Parathyroid adenoma (tissue), 2 donors: ENCODE measurements around the gene SLC9A3.
"Not testable (repeated sequence)": the region's sequence is repeated elsewhere in the genome, so short reads cannot be mapped to it uniquely, and the experiment has no call there.

Source experiments
- H2AFZ ChIP-seq: fragments of 300-600 bp; sonication (generic); one replicate; pipeline ENCODE4 v1.7.0; 2017; ENCODE audit warnings: antibody characterized with exemption, mild to moderate bottlenecking
- H3K27ac ChIP-seq: fragments of 300-600 bp; sonication (generic); one replicate; pipeline ENCODE4 v1.7.0; 2017
- H3K27me3 ChIP-seq: fragments of 300-600 bp; sonication (generic); one replicate; pipeline ENCODE4 v1.7.0; 2017; ENCODE audit warnings: low read length; ENCODE audit not compliant: control insufficient read depth, insufficient read depth
- H3K36me3 ChIP-seq: fragments of 300-600 bp; sonication (generic); one replicate; pipeline ENCODE4 v1.7.0; 2017; ENCODE audit warnings: low read length; ENCODE audit not compliant: control insufficient read depth, insufficient read depth
- H3K4me1 ChIP-seq: fragments of 300-600 bp; sonication (generic); one replicate; pipeline ENCODE4 v1.7.0; 2017; ENCODE audit warnings: control low read depth
- H3K4me2 ChIP-seq: fragments of 300-600 bp; sonication (generic); one replicate; pipeline ENCODE4 v1.7.0; 2017; ENCODE audit warnings: low read length
- H3K4me3 ChIP-seq: fragments of 300-600 bp; sonication (generic); one replicate; pipeline ENCODE4 v1.7.0; 2017; ENCODE audit warnings: low read depth, low read length
- H3K79me2 ChIP-seq: fragments of 300-600 bp; sonication (generic); one replicate; pipeline ENCODE4 v1.7.0; 2017; ENCODE audit warnings: control low read depth
- H3K9ac ChIP-seq: fragments of 300-600 bp; sonication (generic); one replicate; pipeline ENCODE4 v1.7.0; 2017; ENCODE audit warnings: mild to moderate bottlenecking
- H3K9me3 ChIP-seq: fragments of 300-600 bp; sonication (generic); one replicate; pipeline ENCODE4 v1.7.0; 2017; ENCODE audit warnings: low read length; ENCODE audit not compliant: control insufficient read depth
- TF ChIP-seq, protein P1 (sequence below): fragments of 300-600 bp; sonication (generic); IDR thresholded peaks from one replicate; pipeline ENCODE4 v1.7.0; 2017; ENCODE audit warnings: antibody characterized with exemption, mild to moderate bottlenecking
- donor health status: primary hyperparathyroidism.

SLC9A3 gene

DNA sequence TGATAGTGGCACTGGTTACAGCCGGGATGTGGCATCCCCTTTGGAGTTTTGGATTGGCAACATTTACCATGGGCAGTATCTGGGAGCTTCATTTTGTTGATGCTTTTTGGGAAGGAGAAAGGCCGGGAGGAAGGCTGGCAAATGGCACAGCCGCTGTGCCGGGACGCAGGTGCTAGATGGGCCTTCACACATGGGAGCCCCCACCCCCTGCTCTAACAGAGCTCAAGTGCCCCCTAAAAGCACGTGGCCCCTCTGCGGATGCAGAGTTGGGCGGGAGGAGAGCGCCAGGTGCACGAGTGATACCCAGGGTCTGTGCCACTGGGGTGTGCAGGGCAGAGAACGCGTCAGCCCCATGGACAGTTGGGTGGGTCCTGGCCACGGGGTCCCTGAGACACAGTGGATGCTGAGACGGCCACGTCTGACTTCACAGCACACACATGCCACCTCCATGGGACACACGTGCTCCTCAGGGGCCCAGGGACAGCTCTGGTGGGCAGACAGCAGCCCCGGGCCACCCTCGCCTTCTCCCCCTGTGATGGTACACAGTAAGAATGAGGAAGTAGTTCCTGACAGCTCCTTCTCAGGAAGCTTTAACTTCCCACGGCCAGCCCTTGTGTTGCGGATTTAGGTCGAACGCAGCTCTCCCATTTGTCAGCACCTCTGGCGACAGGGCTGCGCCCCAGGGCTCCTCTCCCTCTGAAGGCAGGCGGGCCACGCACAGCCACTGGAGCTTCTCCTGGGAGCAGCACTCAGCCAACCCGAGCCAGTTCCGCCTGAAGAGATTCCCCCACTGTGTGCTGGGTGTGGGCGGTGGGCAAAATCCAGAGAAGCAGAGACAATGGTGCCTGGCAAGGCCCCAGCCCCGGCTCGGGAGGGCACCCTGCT lies 10.8 kb downstream of the SLC9A3 start:
- TF ChIP-seq, protein P1, sequence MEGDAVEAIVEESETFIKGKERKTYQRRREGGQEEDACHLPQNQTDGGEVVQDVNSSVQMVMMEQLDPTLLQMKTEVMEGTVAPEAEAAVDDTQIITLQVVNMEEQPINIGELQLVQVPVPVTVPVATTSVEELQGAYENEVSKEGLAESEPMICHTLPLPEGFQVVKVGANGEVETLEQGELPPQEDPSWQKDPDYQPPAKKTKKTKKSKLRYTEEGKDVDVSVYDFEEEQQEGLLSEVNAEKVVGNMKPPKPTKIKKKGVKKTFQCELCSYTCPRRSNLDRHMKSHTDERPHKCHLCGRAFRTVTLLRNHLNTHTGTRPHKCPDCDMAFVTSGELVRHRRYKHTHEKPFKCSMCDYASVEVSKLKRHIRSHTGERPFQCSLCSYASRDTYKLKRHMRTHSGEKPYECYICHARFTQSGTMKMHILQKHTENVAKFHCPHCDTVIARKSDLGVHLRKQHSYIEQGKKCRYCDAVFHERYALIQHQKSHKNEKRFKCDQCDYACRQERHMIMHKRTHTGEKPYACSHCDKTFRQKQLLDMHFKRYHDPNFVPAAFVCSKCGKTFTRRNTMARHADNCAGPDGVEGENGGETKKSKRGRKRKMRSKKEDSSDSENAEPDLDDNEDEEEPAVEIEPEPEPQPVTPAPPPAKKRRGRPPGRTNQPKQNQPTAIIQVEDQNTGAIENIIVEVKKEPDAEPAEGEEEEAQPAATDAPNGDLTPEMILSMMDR, result no peak
- H3K79me2 ChIP-seq, result no peaks in the 10 kb centered on the region
- H3K36me3 ChIP-seq, result no peaks in the 10 kb centered on the region
- no peak overlapping the region for H3K9ac ChIP-seq
- H3K27me3 ChIP-seq, result no peaks in the 10 kb centered on the region
- no peak overlapping the region for H3K27ac ChIP-seq
- no peak overlapping the region for H2AFZ ChIP-seq
- no peaks in the 10 kb centered on the region for H3K9me3 ChIP-seq
- no peak overlapping the region for H3K4me3 ChIP-seq
- no peak overlapping the region for H3K4me2 ChIP-seq
- H3K4me1 ChIP-seq, result no peaks in the 10 kb centered on the region

DNA sequence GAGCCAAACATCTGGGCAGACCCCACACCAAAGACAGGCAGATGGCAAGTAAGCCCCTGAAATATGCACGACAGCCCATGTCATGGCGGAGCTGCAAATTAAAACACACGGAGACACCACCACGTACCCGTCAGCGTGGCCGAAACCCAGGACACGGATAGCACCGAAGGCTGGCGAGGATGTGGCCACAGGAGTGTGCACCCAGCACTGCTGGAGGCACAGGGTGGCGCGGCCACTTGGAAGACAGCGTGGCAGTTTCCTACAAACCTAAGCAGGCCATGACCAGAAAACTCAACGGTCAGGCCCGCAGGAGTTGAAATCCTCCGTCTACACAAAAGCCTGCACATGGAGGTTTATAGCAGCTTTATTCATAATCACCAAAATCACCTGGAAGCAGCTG lies 12.8 kb downstream of the SLC9A3 start:
- TF ChIP-seq, protein P1, result no peak
- Histone ChIP-seq H3K27ac (no peak overlapping the region), H3K36me3 (no peaks in the 10 kb centered on the region), H3K27me3 (no peaks in the 10 kb centered on the region), H3K9me3 (no peaks in the 10 kb centered on the region), H3K4me3 (no peak overlapping the region), H2AFZ (no peak overlapping the region), H3K9ac (no peak overlapping the region), H3K4me1 (no peaks in the 10 kb centered on the region), H3K4me2 (no peak overlapping the region), H3K79me2 (no peaks in the 10 kb centered on the region)

DNA sequence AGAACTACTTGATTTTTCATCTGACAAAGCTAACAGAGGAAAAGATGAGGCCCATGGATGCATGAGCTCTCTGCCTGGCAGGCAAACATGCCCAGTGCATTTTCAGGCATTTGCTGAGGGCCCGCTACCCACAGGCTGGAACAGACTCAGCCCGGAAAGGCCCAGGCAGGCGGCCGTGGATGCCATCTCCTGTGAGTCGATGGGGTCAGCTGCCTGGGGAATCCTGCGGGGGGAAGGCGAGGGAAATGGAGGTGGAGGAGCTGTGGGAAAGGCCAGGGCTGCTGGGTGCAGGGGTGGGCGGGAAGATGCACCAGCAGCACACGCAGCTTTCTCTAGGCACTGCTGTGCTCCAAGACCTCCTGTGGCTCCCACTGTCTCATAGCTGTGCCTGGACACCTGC lies 13.7 kb downstream of the SLC9A3 start:
- no peaks in the 10 kb centered on the region for H3K36me3 ChIP-seq
- H3K27ac ChIP-seq, result no peak overlapping the region
- no peaks in the 10 kb centered on the region for H3K79me2 ChIP-seq
- H3K9ac ChIP-seq, result no peak overlapping the region
- H3K9me3 ChIP-seq, result no peaks in the 10 kb centered on the region
- no peaks in the 10 kb centered on the region for H3K4me1 ChIP-seq
- no peaks in the 10 kb centered on the region for H3K27me3 ChIP-seq
- no peak overlapping the region for H3K4me2 ChIP-seq
- TF ChIP-seq, protein P1, result no peak
- H3K4me3 ChIP-seq, result no peak overlapping the region
- H2AFZ ChIP-seq, result no peak overlapping the region

DNA sequence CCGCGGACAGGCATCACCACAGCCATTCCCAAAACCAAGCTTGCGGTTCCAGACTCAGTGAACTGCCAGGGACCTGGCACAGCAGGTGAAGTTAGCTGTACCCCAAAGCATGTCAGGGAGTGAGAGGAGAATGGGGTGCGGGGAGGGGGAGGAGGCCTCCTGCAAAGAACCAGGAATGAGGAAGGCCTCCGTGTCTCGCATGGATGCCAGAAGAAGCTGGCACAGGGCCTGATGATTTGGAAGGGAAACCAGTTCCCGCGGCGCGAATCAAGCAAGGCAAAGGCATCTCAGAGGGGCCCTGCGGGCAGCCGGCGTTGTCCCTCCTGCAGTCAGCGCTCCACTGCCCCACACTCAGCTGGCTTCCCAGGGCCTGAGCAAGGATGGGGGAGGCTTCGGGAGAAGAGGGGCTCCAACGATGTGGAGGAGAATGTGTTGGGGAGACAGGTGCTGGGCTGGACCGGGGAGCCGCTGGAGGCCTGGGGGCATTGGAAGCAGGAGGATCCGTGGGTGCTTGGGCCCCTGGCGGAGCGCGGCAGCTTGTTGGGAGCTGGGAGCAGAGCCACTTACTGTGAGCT lies 14.6 kb downstream of the SLC9A3 start:
- Histone ChIP-seq H3K9ac (no peak overlapping the region), H3K27me3 (no peaks in the 10 kb centered on the region), H3K4me1 (no peaks in the 10 kb centered on the region), H3K9me3 (no peaks in the 10 kb centered on the region), H3K27ac (no peak overlapping the region), H2AFZ (no peak overlapping the region), H3K4me2 (no peak overlapping the region), H3K79me2 (no peaks in the 10 kb centered on the region), H3K4me3 (no peak overlapping the region), H3K36me3 (no peaks in the 10 kb centered on the region)
- TF ChIP-seq, protein P1, result no peak

DNA sequence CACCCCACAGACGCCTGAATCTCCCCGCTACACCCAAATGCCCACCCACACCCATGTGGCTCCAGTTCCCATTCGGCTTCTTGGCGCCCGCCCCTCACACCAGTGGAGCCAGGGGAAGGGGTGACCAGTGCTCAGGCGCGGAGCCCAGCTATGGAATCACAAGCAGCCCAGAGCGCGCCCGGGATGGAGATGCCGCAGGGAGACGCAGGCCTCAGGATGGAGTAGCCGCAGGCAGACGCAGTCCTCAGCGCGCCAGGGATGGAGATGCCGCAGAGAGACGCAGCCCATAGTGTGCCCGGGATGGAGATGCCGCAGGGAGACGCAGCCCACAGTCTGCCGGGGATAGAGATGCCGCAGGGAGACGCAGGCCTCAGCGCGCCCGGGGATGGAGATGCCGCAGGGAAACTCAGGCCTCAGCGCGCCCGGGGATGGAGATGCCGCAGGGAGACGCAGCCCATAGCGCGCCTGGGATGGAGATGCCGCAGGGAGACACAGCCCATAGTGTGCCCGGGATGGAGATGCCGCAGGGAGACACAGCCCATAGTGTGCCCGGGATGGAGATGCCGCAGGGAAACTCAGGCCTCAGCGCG lies 16.2 kb downstream of the SLC9A3 start:
- not testable (repeated sequence) for H3K4me3 ChIP-seq, H3K27me3 ChIP-seq, H3K9me3 ChIP-seq, H3K79me2 ChIP-seq, H3K36me3 ChIP-seq, H3K9ac ChIP-seq, H3K27ac ChIP-seq, H2AFZ ChIP-seq, H3K4me1 ChIP-seq, H3K4me2 ChIP-seq
